H9 (cell line): ENCODE measurements around the gene RNF186. TPM values are rescaled to one million over a fixed set of nuclear protein-coding genes. Genes with fewer than 3 reads are reported as not detected.
"Not testable (repeated sequence)": the region's sequence is repeated elsewhere in the genome, so short reads cannot be mapped to it uniquely, and the experiment has no call there.

ENCODE experiments used
- DNase-seq: peaks from one replicate; pipeline ENCODE4 v3.0.0-alpha.2; 2017
- H2AFZ ChIP-seq: one replicate; pipeline ENCODE4 v1.6.1; 2013; ENCODE audit warnings: mild to moderate bottlenecking, low read length, control low read depth, moderate library complexity
- H2AK5ac ChIP-seq: 2 replicates; pipeline ENCODE4 v1.6.1; 2013; ENCODE audit warnings: low read length, control low read depth, mixed read lengths; ENCODE audit not compliant: insufficient read length
- H2BK120ac ChIP-seq: one replicate; pipeline ENCODE4 v1.6.1; 2013; ENCODE audit warnings: low read depth, mild to moderate bottlenecking, low read length, control low read depth, inconsistent platforms; ENCODE audit not compliant: poor library complexity, severe bottlenecking
- H2BK12ac ChIP-seq: 2 replicates; pipeline ENCODE4 v1.6.1; 2013; ENCODE audit warnings: low read length, control low read depth, mixed read lengths, low read depth; ENCODE audit not compliant: insufficient read length
- H2BK15ac ChIP-seq: 2 replicates; pipeline ENCODE4 v1.6.1; 2013; ENCODE audit warnings: low read depth, low read length, control low read depth
- H2BK20ac ChIP-seq: one replicate; pipeline ENCODE4 v1.6.1; 2013; ENCODE audit warnings: low read depth, mild to moderate bottlenecking, low read length, control low read depth, inconsistent platforms; ENCODE audit not compliant: poor library complexity, severe bottlenecking
- H2BK5ac ChIP-seq: 2 replicates; pipeline ENCODE4 v1.6.1; 2013; ENCODE audit warnings: low read length, control low read depth, mixed read lengths; ENCODE audit not compliant: insufficient read length
- H3K14ac ChIP-seq: 2 replicates; pipeline ENCODE4 v1.6.1; 2013; ENCODE audit warnings: low read length, control low read depth; ENCODE audit not compliant: insufficient read depth
- H3K18ac ChIP-seq: 2 replicates; pipeline ENCODE4 v1.6.1; 2013; ENCODE audit warnings: low read depth, mild to moderate bottlenecking, mixed read lengths, low read length, control low read depth; ENCODE audit not compliant: insufficient read length
- H3K23ac ChIP-seq: 2 replicates; pipeline ENCODE4 v1.6.1; 2013; ENCODE audit warnings: low read length, control low read depth, mixed read lengths, low read depth; ENCODE audit not compliant: insufficient read length
- H3K23me2 ChIP-seq: 2 replicates; pipeline ENCODE4 v1.6.1; 2013; ENCODE audit warnings: low read depth, mild to moderate bottlenecking, mixed read lengths, low read length, control low read depth; ENCODE audit not compliant: insufficient read length, poor library complexity, severe bottlenecking
- H3K27ac ChIP-seq: 2 replicates; pipeline ENCODE4 v1.5.1; 2013; ENCODE audit warnings: low read length, control low read depth, mixed read lengths, low read depth; ENCODE audit not compliant: insufficient read length
- H3K27me3 ChIP-seq: 2 replicates; pipeline ENCODE4 v1.6.1; 2013; ENCODE audit warnings: low read length, control low read depth, inconsistent platforms; ENCODE audit not compliant: insufficient read depth
- H3K4ac ChIP-seq: 2 replicates; pipeline ENCODE4 v1.6.1; 2013; ENCODE audit warnings: low read depth, mild to moderate bottlenecking, control low read depth, inconsistent platforms, low read length, moderate library complexity
- H3K4me1 ChIP-seq: 2 replicates; pipeline ENCODE4 v1.6.1; 2013; ENCODE audit warnings: low read length, control low read depth, inconsistent platforms; ENCODE audit not compliant: insufficient read depth
- H3K4me2 ChIP-seq: 2 replicates; pipeline ENCODE4 v1.6.1; 2013; ENCODE audit warnings: low read length, control low read depth, mixed read lengths; ENCODE audit not compliant: insufficient read length, insufficient read depth
- H3K56ac ChIP-seq: 2 replicates; pipeline ENCODE4 v1.6.1; 2013; ENCODE audit warnings: low read depth, mild to moderate bottlenecking, mixed read lengths, low read length, control low read depth; ENCODE audit not compliant: insufficient read length
- H3K79me1 ChIP-seq: 2 replicates; pipeline ENCODE4 v1.6.1; 2013; ENCODE audit warnings: low read depth, mild to moderate bottlenecking, moderate library complexity, low read length, control low read depth, inconsistent platforms; ENCODE audit not compliant: insufficient read depth, poor library complexity, severe bottlenecking
- H3K79me2 ChIP-seq: 2 replicates; pipeline ENCODE4 v1.6.1; 2013; ENCODE audit warnings: low read length, control low read depth, inconsistent platforms; ENCODE audit not compliant: insufficient read depth
- H3K9ac ChIP-seq: 2 replicates; pipeline ENCODE4 v1.6.1; 2013; ENCODE audit warnings: low read length, control low read depth, mixed read lengths; ENCODE audit not compliant: insufficient read length; ENCODE audit errors: extremely low read depth
- H3K9me3 ChIP-seq: one replicate; pipeline ENCODE4 v1.6.1; 2013; ENCODE audit warnings: low read depth, low read length, inconsistent platforms; ENCODE audit not compliant: control insufficient read depth
- H3T11ph ChIP-seq: one replicate; pipeline ENCODE4 v1.6.1; 2013; ENCODE audit warnings: mild to moderate bottlenecking, low read length, control low read depth, inconsistent platforms
- H4K20me1 ChIP-seq: one replicate; pipeline ENCODE4 v1.6.1; 2013; ENCODE audit not compliant: control insufficient read depth, insufficient read length, insufficient read depth
- H4K5ac ChIP-seq: 2 replicates; pipeline ENCODE4 v1.6.1; 2013; ENCODE audit warnings: low read depth, mild to moderate bottlenecking, mixed read lengths, low read length, control low read depth; ENCODE audit not compliant: insufficient read length
- H4K8ac ChIP-seq: replicated peaks from 2 replicates; pipeline ENCODE4 v1.6.1; 2013; ENCODE audit warnings: low read length, control low read depth, mixed read lengths, low read depth; ENCODE audit not compliant: insufficient read length
- H4K91ac ChIP-seq: 2 replicates; pipeline ENCODE4 v1.6.1; 2013; ENCODE audit warnings: low read depth, mild to moderate bottlenecking, moderate library complexity, mixed read lengths, low read length, control low read depth; ENCODE audit not compliant: insufficient read length
- H3K27ac Mint-ChIP-seq, 3 experiments: 2 replicates in 2 of 3; 3 replicates in 1 of 3; pipeline ENCODE4 v1.8.0; 2020 to 2021; ENCODE audit warnings: mixed read lengths in 3 of 3, mild to moderate bottlenecking in 1 of 3, moderate library complexity in 1 of 3
- H3K27me3 Mint-ChIP-seq: 2 replicates; pipeline ENCODE4 v1.8.0; 2021; ENCODE audit warnings: low read depth, mild to moderate bottlenecking, moderate library complexity, mixed read lengths
- H3K36me3 Mint-ChIP-seq, 3 experiments: 2 replicates in 2 of 3; 3 replicates in 1 of 3; pipeline ENCODE4 v1.8.0; 2020 to 2021; ENCODE audit warnings: low read depth in 3 of 3, mixed read lengths in 3 of 3; ENCODE audit not compliant: insufficient read depth in 1 of 3
- H3K4me1 Mint-ChIP-seq, 2 experiments: 2 replicates each; pipeline ENCODE4 v1.8.0; 2020; ENCODE audit warnings: mixed read lengths in 2 of 2
- H3K4me3 Mint-ChIP-seq, 2 experiments: 2 replicates in 1 of 2; 3 replicates in 1 of 2; pipeline ENCODE4 v1.8.0; 2020 to 2021; ENCODE audit warnings: mild to moderate bottlenecking in 2 of 2, mixed read lengths in 2 of 2, moderate library complexity in 1 of 2
- H3K9me3 Mint-ChIP-seq, 2 experiments: 2 replicates in 1 of 2; 3 replicates in 1 of 2; pipeline ENCODE4 v1.8.0; 2020; ENCODE audit warnings: mild to moderate bottlenecking in 2 of 2, mixed read lengths in 2 of 2, moderate library complexity in 1 of 2
- WGBS: extraction: QIAGEN DNeasy Blood & Tissue Kit; methylation state at CpG from one replicate; pipeline ENCODE4 v1.1.7; 2013; ENCODE audit warnings: missing lambda C conversion rate, low lambda C conversion rate, mixed read lengths; ENCODE audit not compliant: insufficient read length; ENCODE audit errors: extremely low coverage; 5-methylcytosine and 5-hydroxymethylcytosine counted together
- total RNA-seq: library from RNA; stranded (reverse); gene quantifications from 2 replicates; pipeline ENCODE4 v1.2.1, GENCODE V29; 2021
- TF ChIP-seq, protein P1 (sequence below): fragments of 200-600 bp; sonication (generic); conservative IDR thresholded peaks from 3 replicates; pipeline ENCODE4 v1.8.0; 2021; ENCODE audit warnings: antibody characterized with exemption, mild to moderate bottlenecking

Gene RNF186
- total RNA-seq, 1 experiment from 2014 or later, result not detected

DNA sequence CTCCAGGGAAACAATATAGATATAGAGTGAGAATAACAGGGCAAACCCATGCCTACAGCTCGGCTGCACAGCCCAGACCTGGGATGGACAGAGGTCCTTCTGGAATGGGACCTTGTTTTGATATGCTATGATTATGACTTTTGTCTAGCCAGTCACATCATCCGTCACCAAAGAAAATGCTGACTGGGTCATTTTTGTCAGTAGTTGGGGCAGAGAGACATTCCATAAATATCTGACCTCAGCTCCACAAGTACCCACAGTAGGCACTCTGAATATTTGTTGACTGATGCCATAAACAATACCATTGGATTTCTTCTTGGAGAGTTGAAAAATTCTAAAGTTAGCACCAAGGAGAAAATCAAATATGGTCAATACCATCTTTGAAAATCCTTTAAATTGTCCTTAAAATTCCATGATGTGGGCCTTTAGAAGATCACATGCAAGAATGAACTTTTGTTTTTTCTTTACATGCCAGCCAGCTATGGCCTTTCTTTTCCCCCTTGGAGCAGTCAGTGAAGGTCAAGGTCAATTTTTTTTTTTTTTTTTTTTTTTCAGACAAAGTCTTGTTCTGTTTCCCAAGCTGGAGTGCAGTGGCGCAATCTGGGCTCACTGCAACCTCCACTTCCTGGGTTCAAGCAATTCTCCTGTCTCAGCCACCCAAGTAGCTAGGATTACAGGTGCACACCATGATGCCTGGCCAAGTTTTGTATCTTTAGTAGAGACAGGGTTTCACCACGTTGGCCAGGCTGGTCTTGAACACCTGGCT, 22.7 kb downstream of the RNF186 start:
- H2BK5ac ChIP-seq, result no peak overlapping the region
- DNase-seq, result no peak
- no CpG with 5 or more reads among the region's 4 CpGs for WGBS
- H3K14ac ChIP-seq, result no peak overlapping the region
- TF ChIP-seq, protein P1, sequence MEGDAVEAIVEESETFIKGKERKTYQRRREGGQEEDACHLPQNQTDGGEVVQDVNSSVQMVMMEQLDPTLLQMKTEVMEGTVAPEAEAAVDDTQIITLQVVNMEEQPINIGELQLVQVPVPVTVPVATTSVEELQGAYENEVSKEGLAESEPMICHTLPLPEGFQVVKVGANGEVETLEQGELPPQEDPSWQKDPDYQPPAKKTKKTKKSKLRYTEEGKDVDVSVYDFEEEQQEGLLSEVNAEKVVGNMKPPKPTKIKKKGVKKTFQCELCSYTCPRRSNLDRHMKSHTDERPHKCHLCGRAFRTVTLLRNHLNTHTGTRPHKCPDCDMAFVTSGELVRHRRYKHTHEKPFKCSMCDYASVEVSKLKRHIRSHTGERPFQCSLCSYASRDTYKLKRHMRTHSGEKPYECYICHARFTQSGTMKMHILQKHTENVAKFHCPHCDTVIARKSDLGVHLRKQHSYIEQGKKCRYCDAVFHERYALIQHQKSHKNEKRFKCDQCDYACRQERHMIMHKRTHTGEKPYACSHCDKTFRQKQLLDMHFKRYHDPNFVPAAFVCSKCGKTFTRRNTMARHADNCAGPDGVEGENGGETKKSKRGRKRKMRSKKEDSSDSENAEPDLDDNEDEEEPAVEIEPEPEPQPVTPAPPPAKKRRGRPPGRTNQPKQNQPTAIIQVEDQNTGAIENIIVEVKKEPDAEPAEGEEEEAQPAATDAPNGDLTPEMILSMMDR, result no peak
- no peak overlapping the region for H2BK20ac ChIP-seq
- H2BK120ac ChIP-seq, result no peak overlapping the region
- Mint-ChIP-seq H3K4me1 (peaks cover 4 to 8% of the 10 kb centered on the region in 2 experiments), H3K27ac (no peak overlapping the region), H3K27me3 (peaks cover 41% of the 10 kb centered on the region), H3K9me3 (no peaks in the 10 kb centered on the region; a peak in 1 of 5 replicates), H3K4me3 (no peak overlapping the region), H3K36me3 (peaks cover 0 to 2% (median 0%) of the 10 kb centered on the region in 3 experiments; a peak in 2 of 7 replicates)
- peaks cover under 1% of the 10 kb centered on the region; the same call in 1 of the 2 replicates for H3K27me3 ChIP-seq
- H3K23me2 ChIP-seq, result no peaks in the 10 kb centered on the region
- H3K79me2 ChIP-seq, result no peaks in the 10 kb centered on the region
- H3K18ac ChIP-seq, result no peak overlapping the region
- H4K91ac ChIP-seq, result no peak overlapping the region
- no peak overlapping the region for H2AFZ ChIP-seq
- H3K27ac ChIP-seq, result no peak overlapping the region
- H4K5ac ChIP-seq, result no peak overlapping the region
- no peak overlapping the region for H3K56ac ChIP-seq
- H3K4ac ChIP-seq, result no peak overlapping the region
- no peaks in the 10 kb centered on the region for H3K9me3 ChIP-seq
- no peak overlapping the region for H2BK15ac ChIP-seq
- no peaks in the 10 kb centered on the region for H3K79me1 ChIP-seq
- no peak overlapping the region for H3K4me2 ChIP-seq
- no peaks in the 10 kb centered on the region for H4K20me1 ChIP-seq
- H2AK5ac ChIP-seq, result no peak overlapping the region
- peaks cover 1% of the 10 kb centered on the region; the same call in 1 of the 2 replicates for H3K4me1 ChIP-seq
- H2BK12ac ChIP-seq, result no peak overlapping the region
- no peak overlapping the region for H3K9ac ChIP-seq
- no peak overlapping the region for H3K23ac ChIP-seq
- no peak overlapping the region for H3T11ph ChIP-seq
- H4K8ac ChIP-seq, result no peak overlapping the region

DNA sequence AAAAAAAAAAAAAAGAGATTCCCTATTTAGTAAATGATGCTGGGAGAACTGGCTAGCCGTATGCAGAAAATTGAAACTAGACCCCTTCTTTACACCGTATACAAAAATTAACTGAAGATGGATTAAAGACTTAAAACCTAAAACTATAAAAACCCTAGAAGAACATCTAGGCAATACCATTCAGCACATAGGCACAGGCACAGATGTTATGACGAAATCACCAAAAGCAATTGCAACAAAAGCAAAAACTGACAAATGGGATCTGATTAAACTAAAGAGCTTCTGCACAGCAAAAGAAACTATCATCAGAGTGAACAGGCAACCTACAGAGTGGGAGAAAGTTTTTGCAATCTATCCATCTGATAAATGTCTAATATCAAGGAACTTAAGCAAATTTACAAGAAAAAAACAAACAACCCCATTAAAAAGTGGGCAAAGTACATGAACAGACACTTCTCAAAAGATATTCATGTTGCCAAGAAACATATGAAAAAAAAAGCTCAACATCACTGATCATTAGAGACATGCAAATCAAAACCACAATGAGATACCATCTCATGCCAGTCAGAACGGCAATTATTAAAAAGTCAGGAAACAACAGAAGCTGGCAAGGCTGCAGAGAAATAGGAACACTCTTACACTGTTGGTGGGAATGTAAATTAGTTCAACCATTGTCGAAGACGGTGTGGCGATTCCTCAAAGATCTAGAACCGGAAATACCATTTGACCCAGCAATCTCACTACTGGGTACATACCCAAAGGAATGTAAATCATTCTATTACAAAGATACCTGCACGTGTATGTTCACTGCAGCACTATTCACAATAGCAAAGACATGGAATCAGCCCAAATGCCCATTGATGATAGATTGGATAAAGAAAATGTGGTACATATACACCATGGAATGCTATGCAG, 24.8 kb downstream of the RNF186 start:
- H4K20me1 ChIP-seq, H3K9ac ChIP-seq, H3K4me3 Mint-ChIP-seq, H3K79me2 ChIP-seq, H3K23me2 ChIP-seq, H3K27ac ChIP-seq, H3K27me3 ChIP-seq, H3K14ac ChIP-seq, H3K56ac ChIP-seq, H2BK15ac ChIP-seq, H4K5ac ChIP-seq, H4K91ac ChIP-seq, H3K27ac Mint-ChIP-seq, H3K23ac ChIP-seq, H2BK12ac ChIP-seq, H2AFZ ChIP-seq, H3T11ph ChIP-seq, H2BK120ac ChIP-seq, H2BK5ac ChIP-seq, H3K9me3 Mint-ChIP-seq, DNase-seq, H3K36me3 Mint-ChIP-seq, H4K8ac ChIP-seq, H2AK5ac ChIP-seq, H3K79me1 ChIP-seq, H2BK20ac ChIP-seq, H3K4me2 ChIP-seq, H3K4ac ChIP-seq, H3K9me3 ChIP-seq, H3K18ac ChIP-seq: not testable (repeated sequence)
- WGBS, result no CpG with 5 or more reads among the region's 9 CpGs
- peaks cover 52% of the 10 kb centered on the region for H3K27me3 Mint-ChIP-seq
- H3K4me1 Mint-ChIP-seq, result peaks cover 21 to 27% of the 10 kb centered on the region in 2 experiments
- H3K4me1 ChIP-seq, result peaks cover 14% of the 10 kb centered on the region; the same call in 1 of the 2 replicates
